ENCODE measurements around the gene CELF5.

GRCh38 chr19:3178377-3178972 is 46.0 kb upstream of the CELF5 start, which contains the start of gene S1PR4:
- TF ChIP-seq CTCF (IDR thresholded peaks at IDR 0.05): peak in 2 of 6 experiments; percentile 13 to 30
- TF ChIP-seq POLR2A (IDR thresholded peaks at IDR 0.05): peak; percentile 21 to 36
